ENCODE measurements around the gene FGD6.

DNA sequence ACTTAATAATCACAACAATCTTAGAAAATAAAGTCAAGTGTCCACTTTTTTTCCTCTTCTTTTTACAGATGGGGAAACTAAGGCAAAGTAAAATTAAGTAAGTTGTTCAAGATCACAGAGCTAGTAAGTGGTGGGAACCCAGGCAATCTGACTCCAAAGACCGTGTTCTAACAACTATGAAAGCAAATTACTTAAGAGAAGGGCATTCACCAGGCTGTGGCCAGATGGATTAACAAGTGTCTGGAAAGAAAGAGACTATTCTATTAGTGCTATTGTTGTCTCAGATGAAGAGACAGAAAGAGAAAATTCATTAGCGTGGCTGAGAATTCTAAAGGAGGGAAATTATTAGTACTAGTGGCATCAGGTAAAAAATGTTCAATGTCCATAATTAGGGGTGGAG lies 48.5 kb downstream of the FGD6 start:
- TF ChIP-seq GATA2 (IDR thresholded peaks at IDR 0.05; ENCODE audit: low read depth, low read length) (no peak), GATA3 (IDR thresholded peaks at IDR 0.05; ENCODE audit: low read depth, low read length) (no peak)

Data from SH-SY5Y (cell line).